ENCODE data around the gene PPFIBP2. TPM values are rescaled to one million over a fixed set of nuclear protein-coding genes. Genes with fewer than 3 reads are reported as not detected.

PPFIBP2 gene
- total RNA-seq, 4 donors from 2014 or later, result 8.0 to 26.5 (median 11.3) TPM

GRCh38 chr11:7687386-7687785, 173.6 kb downstream of the PPFIBP2 start:
- no peak overlapping the region for H3K4me3 ChIP-seq
- TF ChIP-seq POLR2A (IDR thresholded peaks at IDR 0.05) (no peak), POLR2AphosphoS5 (IDR thresholded peaks at IDR 0.05) (no peak), EP300 (IDR thresholded peaks at IDR 0.05) (no peak)
- TF ChIP-seq, protein P1, sequence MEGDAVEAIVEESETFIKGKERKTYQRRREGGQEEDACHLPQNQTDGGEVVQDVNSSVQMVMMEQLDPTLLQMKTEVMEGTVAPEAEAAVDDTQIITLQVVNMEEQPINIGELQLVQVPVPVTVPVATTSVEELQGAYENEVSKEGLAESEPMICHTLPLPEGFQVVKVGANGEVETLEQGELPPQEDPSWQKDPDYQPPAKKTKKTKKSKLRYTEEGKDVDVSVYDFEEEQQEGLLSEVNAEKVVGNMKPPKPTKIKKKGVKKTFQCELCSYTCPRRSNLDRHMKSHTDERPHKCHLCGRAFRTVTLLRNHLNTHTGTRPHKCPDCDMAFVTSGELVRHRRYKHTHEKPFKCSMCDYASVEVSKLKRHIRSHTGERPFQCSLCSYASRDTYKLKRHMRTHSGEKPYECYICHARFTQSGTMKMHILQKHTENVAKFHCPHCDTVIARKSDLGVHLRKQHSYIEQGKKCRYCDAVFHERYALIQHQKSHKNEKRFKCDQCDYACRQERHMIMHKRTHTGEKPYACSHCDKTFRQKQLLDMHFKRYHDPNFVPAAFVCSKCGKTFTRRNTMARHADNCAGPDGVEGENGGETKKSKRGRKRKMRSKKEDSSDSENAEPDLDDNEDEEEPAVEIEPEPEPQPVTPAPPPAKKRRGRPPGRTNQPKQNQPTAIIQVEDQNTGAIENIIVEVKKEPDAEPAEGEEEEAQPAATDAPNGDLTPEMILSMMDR (IDR thresholded peaks at IDR 0.05), result no peak
- H3K27ac ChIP-seq, result no peak overlapping the region
- H3K9me3 ChIP-seq, result no peaks in the 10 kb centered on the region
- ATAC-seq, result no peak
- H3K36me3 ChIP-seq, result no peaks in the 10 kb centered on the region
- WGBS, 2 donors (ENCODE audit: low coverage in 1 of 2), result 73 to 100% methylated on average over 1 of the region's 1 CpG
- no peaks in the 10 kb centered on the region for H3K4me1 ChIP-seq
- H3K27me3 ChIP-seq, result peaks cover 4% of the 10 kb centered on the region

GRCh38 chr11:7688238-7688826, 174.5 kb downstream of the PPFIBP2 start:
- WGBS, 2 donors (ENCODE audit: low coverage in 1 of 2), result 11 to 15% methylated on average over 3 to 4 of the region's 4 CpGs
- H3K27ac ChIP-seq, result no peak overlapping the region
- no peak for ATAC-seq

GRCh38 chr11:7689239-7689638, 175.4 kb downstream of the PPFIBP2 start:
- TF ChIP-seq POLR2AphosphoS5 (IDR thresholded peaks at IDR 0.05) (no peak), EP300 (IDR thresholded peaks at IDR 0.05) (no peak), POLR2A (IDR thresholded peaks at IDR 0.05) (no peak)
- TF ChIP-seq, protein P1 (IDR thresholded peaks at IDR 0.05), result no peak
- Histone ChIP-seq H3K36me3 (no peaks in the 10 kb centered on the region), H3K4me3 (no peak overlapping the region), H3K27me3 (peaks cover 17% of the 10 kb centered on the region), H3K27ac (no peak overlapping the region), H3K9me3 (no peaks in the 10 kb centered on the region), H3K4me1 (no peaks in the 10 kb centered on the region)
- no peak for ATAC-seq
- WGBS, 2 donors (ENCODE audit: low coverage in 1 of 2), result 61 to 100% methylated on average over 1 to 3 of the region's 4 CpGs

More at GRCh38 chr11:7688238-7688826, 174.5 kb downstream of the PPFIBP2 start:
- peaks cover 8% of the 10 kb centered on the region for H3K27me3 ChIP-seq
- no peaks in the 10 kb centered on the region for H3K9me3 ChIP-seq
- no peak overlapping the region for H3K4me3 ChIP-seq
- TF ChIP-seq EP300 (IDR thresholded peaks at IDR 0.05), result no peak
- TF ChIP-seq POLR2A (IDR thresholded peaks at IDR 0.05), result no peak
- no peak for TF ChIP-seq POLR2AphosphoS5 (IDR thresholded peaks at IDR 0.05)
- TF ChIP-seq, protein P1 (IDR thresholded peaks at IDR 0.05), result peak; percentile 45 to 71 (median 56)
- H3K36me3 ChIP-seq, result no peaks in the 10 kb centered on the region
- no peaks in the 10 kb centered on the region for H3K4me1 ChIP-seq

DNA sequence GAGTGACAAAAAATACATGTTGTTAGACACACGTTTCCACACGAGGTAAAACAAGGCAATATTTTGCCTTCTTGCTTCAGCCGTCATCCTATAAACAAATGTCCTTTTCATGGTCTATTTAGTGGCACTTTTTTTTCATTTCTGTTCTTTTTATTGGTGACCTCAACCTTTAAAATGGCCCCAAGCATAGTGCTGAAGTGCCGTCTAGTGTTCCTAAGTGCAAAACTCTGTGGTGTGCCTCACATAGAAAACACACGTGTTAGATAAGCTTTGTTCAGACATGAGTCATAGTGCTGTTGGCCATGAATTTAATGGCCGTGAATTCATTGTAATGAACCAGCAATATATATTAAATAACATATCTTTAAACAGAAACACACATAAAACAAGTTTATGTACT, 176.8 kb downstream of the PPFIBP2 start:
- Histone ChIP-seq H3K27me3 (peaks cover 14% of the 10 kb centered on the region), H3K4me1 (no peaks in the 10 kb centered on the region), H3K4me3 (no peak overlapping the region), H3K36me3 (no peaks in the 10 kb centered on the region), H3K9me3 (no peaks in the 10 kb centered on the region), H3K27ac (no peak overlapping the region)
- WGBS, 2 donors (ENCODE audit: low coverage in 1 of 2), result 54 to 78% methylated on average over 5 to 6 of the region's 6 CpGs
- ATAC-seq, result no peak
- TF ChIP-seq, protein P1 (IDR thresholded peaks at IDR 0.05), result no peak
- no peak for TF ChIP-seq POLR2A (IDR thresholded peaks at IDR 0.05)

GRCh38 chr11:7691759-7692350, 178.1 kb downstream of the PPFIBP2 start:
- no peaks in the 10 kb centered on the region for H3K36me3 ChIP-seq
- no peak for TF ChIP-seq POLR2AphosphoS5 (IDR thresholded peaks at IDR 0.05)
- WGBS, 2 donors (ENCODE audit: low coverage in 1 of 2), result 67% methylated on average over 1 to 6 of the region's 6 CpGs
- no peak for ATAC-seq
- H3K4me1 ChIP-seq, result no peaks in the 10 kb centered on the region
- peaks cover 14% of the 10 kb centered on the region for H3K27me3 ChIP-seq
- no peak overlapping the region for H3K27ac ChIP-seq
- H3K4me3 ChIP-seq, result no peak overlapping the region
- H3K9me3 ChIP-seq, result no peaks in the 10 kb centered on the region
